SK-N-SH (cell line): ENCODE measurements around the gene LRGUK. TPM values are rescaled to one million over a fixed set of nuclear protein-coding genes. Genes with fewer than 3 reads are reported as not detected.

ENCODE experiments used
- CTCF ChIA-PET: fragments of 300-600, 350-600 bp; formaldehyde crosslinking; extraction: SDS; loops from one replicate; lab custom pipeline; 2021; lab: Yijun Ruan, JAX
- POLR2A ChIA-PET: fragments of 350-600 bp; sonication (Branson Sonifier 250); formaldehyde crosslinking; extraction: SDS; loops from one replicate; lab custom pipeline; 2020; ENCODE audit warnings: antibody characterized with exemption, inconsistent platforms; lab: Yijun Ruan, JAX
- DNase-seq: peaks from one replicate; pipeline ENCODE4 v3.0.0; 2012
- H2AFZ ChIP-seq: fragments of 200-600 bp; sonication (generic); 2 replicates; pipeline ENCODE4 v1.8.1; 2016; ENCODE audit warnings: antibody characterized with exemption, mild to moderate bottlenecking, low read depth
- H3F3A ChIP-seq: fragments of 200-600 bp; sonication (generic); replicated peaks from 2 replicates; pipeline ENCODE3; 2016; ENCODE audit warnings: antibody characterized with exemption, mild to moderate bottlenecking; ENCODE audit not compliant: insufficient read depth
- H3K27ac ChIP-seq, 2 experiments: fragments of 200-500 bp in 1 of 2; fragments of 200-600 bp in 1 of 2; sonication (Bioruptor generic) in 1 of 2; sonication (generic), shearing (Covaris generic) in 1 of 2; 2 replicates each; pipeline versions ENCODE4 v1.5.1 to v1.6.1; 2014 to 2016; ENCODE audit warnings: low read depth in 2 of 2, inconsistent platforms in 1 of 2, low read length in 1 of 2, mild to moderate bottlenecking in 1 of 2, mixed read lengths in 1 of 2
- H3K27me3 ChIP-seq: fragments of 200-600 bp; sonication (generic), shearing (Covaris generic); 2 replicates; pipeline ENCODE4 v1.6.1; 2016; ENCODE audit warnings: mixed run types; ENCODE audit not compliant: insufficient read depth
- H3K36me3 ChIP-seq, 2 experiments: fragments of 200-500 bp in 1 of 2; fragments of 200-600 bp in 1 of 2; sonication (Bioruptor generic) in 1 of 2; sonication (generic) in 1 of 2; replicated peaks in 1 of 2; 2 replicates each; pipeline versions ENCODE3 to v1.5.1; 2014 to 2016; ENCODE audit warnings: low read length in 1 of 2, mild to moderate bottlenecking in 1 of 2; ENCODE audit not compliant: insufficient read depth in 2 of 2, control insufficient read depth in 1 of 2
- H3K4me1 ChIP-seq, 2 experiments: fragments of 200-500 bp in 1 of 2; fragments of 200-600 bp in 1 of 2; sonication (Bioruptor generic) in 1 of 2; sonication (generic), shearing (Covaris generic) in 1 of 2; 2 replicates each; pipeline versions ENCODE4 v1.5.1 to v1.6.1; 2014 to 2016; ENCODE audit warnings: low read depth in 1 of 2, low read length in 1 of 2, mixed run types in 1 of 2; ENCODE audit not compliant: insufficient read depth in 2 of 2, control insufficient read depth in 1 of 2
- H3K4me2 ChIP-seq: fragments of 200-600 bp; sonication (generic), shearing (Covaris generic); 2 replicates; pipeline ENCODE4 v1.6.1; 2017; ENCODE audit warnings: mixed run types
- H3K4me3 ChIP-seq, 2 experiments: fragments of 200-500 bp in 1 of 2; fragments of 200-600 bp in 1 of 2; sonication (Bioruptor generic) in 1 of 2; sonication (generic), shearing (Covaris generic) in 1 of 2; 2 replicates each; pipeline versions ENCODE4 v1.5.1 to v1.8.1; 2014 to 2016; ENCODE audit warnings: low read depth in 2 of 2, inconsistent platforms in 1 of 2, low read length in 1 of 2, mild to moderate bottlenecking in 1 of 2, mixed read lengths in 1 of 2, moderate library complexity in 1 of 2
- H3K79me2 ChIP-seq: fragments of 200-600 bp; sonication (generic); 2 replicates; pipeline ENCODE4 v1.8.1; 2017; ENCODE audit warnings: mild to moderate bottlenecking; ENCODE audit not compliant: insufficient read depth
- H3K9ac ChIP-seq: fragments of 200-600 bp; sonication (generic); 2 replicates; pipeline ENCODE4 v1.6.1; 2017; ENCODE audit warnings: mixed run types
- H3K9me2 ChIP-seq: fragments of 200-600 bp; sonication (generic); 2 replicates; pipeline ENCODE4 v1.6.1; 2017; ENCODE audit warnings: mixed run types
- H3K9me3 ChIP-seq: fragments of 200-600 bp; sonication (generic); 2 replicates; pipeline ENCODE4 v1.6.1; 2017; ENCODE audit warnings: mixed run types, mild to moderate bottlenecking, moderate library complexity
- H4K20me1 ChIP-seq: fragments of 200-600 bp; sonication (generic); 2 replicates; pipeline ENCODE4 v1.6.1; 2017; ENCODE audit warnings: mild to moderate bottlenecking, mixed run types; ENCODE audit not compliant: insufficient read depth
- CHD2 ChIP-seq: fragments of 150-350 bp; IDR thresholded peaks from 2 replicates; pipeline ENCODE4 v1.6.1; 2018; ENCODE audit warnings: low read length; ENCODE audit not compliant: partially characterized antibody
- EZH2phosphoT487 ChIP-seq: fragments of 200-600 bp; sonication (generic); IDR thresholded peaks from 2 replicates; pipeline ENCODE4 v1.6.1; 2017; ENCODE audit warnings: low read depth, mixed run types, mild to moderate bottlenecking, antibody characterized with exemption, moderate library complexity, borderline replicate concordance
- FOSL2 ChIP-seq: IDR thresholded peaks from 2 replicates; pipeline ENCODE4 v1.4.0; 2012; ENCODE audit warnings: low read depth, mild to moderate bottlenecking, moderate library complexity, borderline replicate concordance
- RAD21 ChIP-seq: IDR thresholded peaks from 2 replicates; pipeline ENCODE4 v1.6.1; 2012; ENCODE audit warnings: mild to moderate bottlenecking, low read length
- SIN3A ChIP-seq: IDR thresholded peaks from 2 replicates; pipeline ENCODE4 v1.6.1; 2012; ENCODE audit warnings: low read depth, mild to moderate bottlenecking, low read length, moderate library complexity, borderline replicate concordance
- TAF1 ChIP-seq: IDR thresholded peaks from 2 replicates; pipeline ENCODE4 v1.6.1; 2012; ENCODE audit warnings: low read depth, mild to moderate bottlenecking, low read length, moderate library complexity, borderline replicate concordance
- TEAD4 ChIP-seq: IDR thresholded peaks from 2 replicates; pipeline ENCODE4 v1.4.0; 2012; ENCODE audit warnings: mild to moderate bottlenecking, borderline replicate concordance; ENCODE audit not compliant: insufficient read depth
- WGBS: methylation state at CpG from one replicate; pipeline ENCODE4 v1.1.6; 2017; ENCODE audit warnings: low lambda C conversion rate; 5-methylcytosine and 5-hydroxymethylcytosine counted together
- polyA plus RNA-seq, 3 experiments: library from polyadenylated mRNA; depleted of rRNA; stranded (reverse); fragments of >200 nt; gene quantifications; 2 replicates each; pipeline ENCODE4 v1.2.3, GENCODE V29; 2012
- TF ChIP-seq, protein P1 (sequence below): fragments of 200-600 bp; sonication (generic); IDR thresholded peaks from 2 replicates; pipeline ENCODE4 v1.6.1; 2017; ENCODE audit warnings: antibody characterized with exemption, mild to moderate bottlenecking, moderate library complexity
- TF ChIP-seq, protein P2 (sequence below): fragments of 150-350 bp; IDR thresholded peaks from 2 replicates; pipeline ENCODE4 v1.6.1; 2017; ENCODE audit warnings: antibody characterized with exemption, low read length, low read depth, borderline replicate concordance

LRGUK gene
- polyA plus RNA-seq, 1 of the 3 experiments (the other 2 are of a cell fraction): 1.5 TPM

DNA sequence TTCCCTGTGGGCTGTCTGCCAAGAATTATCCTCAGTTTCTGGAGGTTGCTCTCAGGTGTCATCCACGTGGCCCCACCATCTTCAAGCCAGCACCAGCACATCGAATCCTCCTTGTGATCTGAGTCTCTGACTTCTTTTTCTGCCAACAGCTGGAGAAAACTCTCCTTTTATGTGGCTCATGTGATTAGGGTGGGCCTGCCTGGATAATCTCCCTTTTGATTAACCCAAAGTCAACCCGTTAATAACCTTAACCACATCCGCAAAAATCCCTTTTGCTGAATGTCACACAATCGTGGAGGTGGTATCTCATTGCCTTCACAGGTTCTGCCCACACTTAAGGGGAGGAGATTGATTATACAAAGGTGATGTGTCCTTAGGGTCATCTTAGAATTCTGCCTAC lies 73.8 kb downstream of the LRGUK start (continued):
- TF ChIP-seq, protein P1, sequence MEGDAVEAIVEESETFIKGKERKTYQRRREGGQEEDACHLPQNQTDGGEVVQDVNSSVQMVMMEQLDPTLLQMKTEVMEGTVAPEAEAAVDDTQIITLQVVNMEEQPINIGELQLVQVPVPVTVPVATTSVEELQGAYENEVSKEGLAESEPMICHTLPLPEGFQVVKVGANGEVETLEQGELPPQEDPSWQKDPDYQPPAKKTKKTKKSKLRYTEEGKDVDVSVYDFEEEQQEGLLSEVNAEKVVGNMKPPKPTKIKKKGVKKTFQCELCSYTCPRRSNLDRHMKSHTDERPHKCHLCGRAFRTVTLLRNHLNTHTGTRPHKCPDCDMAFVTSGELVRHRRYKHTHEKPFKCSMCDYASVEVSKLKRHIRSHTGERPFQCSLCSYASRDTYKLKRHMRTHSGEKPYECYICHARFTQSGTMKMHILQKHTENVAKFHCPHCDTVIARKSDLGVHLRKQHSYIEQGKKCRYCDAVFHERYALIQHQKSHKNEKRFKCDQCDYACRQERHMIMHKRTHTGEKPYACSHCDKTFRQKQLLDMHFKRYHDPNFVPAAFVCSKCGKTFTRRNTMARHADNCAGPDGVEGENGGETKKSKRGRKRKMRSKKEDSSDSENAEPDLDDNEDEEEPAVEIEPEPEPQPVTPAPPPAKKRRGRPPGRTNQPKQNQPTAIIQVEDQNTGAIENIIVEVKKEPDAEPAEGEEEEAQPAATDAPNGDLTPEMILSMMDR: no peak
- TF ChIP-seq, protein P2, sequence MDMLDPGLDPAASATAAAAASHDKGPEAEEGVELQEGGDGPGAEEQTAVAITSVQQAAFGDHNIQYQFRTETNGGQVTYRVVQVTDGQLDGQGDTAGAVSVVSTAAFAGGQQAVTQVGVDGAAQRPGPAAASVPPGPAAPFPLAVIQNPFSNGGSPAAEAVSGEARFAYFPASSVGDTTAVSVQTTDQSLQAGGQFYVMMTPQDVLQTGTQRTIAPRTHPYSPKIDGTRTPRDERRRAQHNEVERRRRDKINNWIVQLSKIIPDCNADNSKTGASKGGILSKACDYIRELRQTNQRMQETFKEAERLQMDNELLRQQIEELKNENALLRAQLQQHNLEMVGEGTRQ: no peak
- TF ChIP-seq RAD21 (no peak), EZH2phosphoT487 (no peak), TEAD4 (no peak), CHD2 (no peak), SIN3A (no peak)
- TF ChIP-seq, all 33 proteins: peak for 0

GRCh38 chr7:134201569-134202261 lies 74.6 kb downstream of the LRGUK start:
- peaks cover 0 to 5% of the 10 kb centered on the region in 2 experiments; a peak in 1 of 4 replicates for H3K4me1 ChIP-seq
- no peaks in the 10 kb centered on the region for H3K79me2 ChIP-seq
- H3K27me3 ChIP-seq: no peaks in the 10 kb centered on the region
- H3K4me2 ChIP-seq: no peak overlapping the region
- ChIA-PET POLR2A (no interaction called here), CTCF (interaction anchor here (1.2 kb wide), 1 partner anchor 22 kb away, joined by 3 read pairs; no protein-coding TSS in a partner anchor)
- no peak overlapping the region for H3K4me3 ChIP-seq
- no peak overlapping the region for H3K9ac ChIP-seq
- DNase-seq: no peak
- H3K9me3 ChIP-seq: no peaks in the 10 kb centered on the region
- no peaks in the 10 kb centered on the region for H3F3A ChIP-seq
- peaks cover 0 to 3% of the 10 kb centered on the region in 2 experiments for H3K36me3 ChIP-seq
- 56% methylated on average over 7 of the region's 7 CpGs for WGBS
- TF ChIP-seq EZH2phosphoT487 (no peak), TAF1 (no peak), FOSL2 (no peak)
- no peaks in the 10 kb centered on the region for H4K20me1 ChIP-seq
- no peak overlapping the region for H2AFZ ChIP-seq
- H3K9me2 ChIP-seq: no peaks in the 10 kb centered on the region
- H3K27ac ChIP-seq: no peak overlapping the region
